SH-SY5Y (cell line): ENCODE measurements around the gene MFF.

ENCODE experiments used
- GATA2 ChIP-seq: IDR thresholded peaks from 2 replicates; pipeline ENCODE4 v1.6.1; 2011; ENCODE audit warnings: mild to moderate bottlenecking, low read depth, low read length
- GATA3 ChIP-seq: IDR thresholded peaks from 2 replicates; pipeline ENCODE4 v1.6.1; 2011; ENCODE audit warnings: low read depth, mild to moderate bottlenecking, low read length, moderate library complexity

DNA sequence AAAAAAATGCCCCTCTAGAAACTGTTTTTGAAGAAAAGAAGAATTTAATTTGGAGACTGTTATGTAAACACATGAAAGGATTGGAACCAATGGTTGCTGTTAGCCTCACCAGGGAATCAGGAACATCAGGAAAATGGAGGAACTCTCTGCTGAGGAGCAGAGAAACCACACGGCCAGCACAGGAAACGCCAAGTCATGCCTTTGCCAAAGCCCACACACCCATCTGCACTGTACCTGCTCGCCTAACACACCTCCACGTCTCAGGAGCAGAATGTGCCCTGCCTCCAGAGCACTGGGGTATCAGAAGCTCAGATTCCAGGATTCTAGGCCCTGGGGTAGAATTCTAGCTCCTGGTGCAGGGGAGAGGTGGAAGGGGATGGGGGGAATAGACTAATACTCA lies 72.5 kb downstream of the MFF start:
- TF ChIP-seq GATA3, result no peak
- TF ChIP-seq GATA2, result no peak
